COLO668 (cell line): ENCODE results near the gene TBXA2R.
A peak's percentile ranks its signal among the peaks of the same experiment; 100 is the strongest.

ENCODE experiments used
- DNase-seq: peaks from one replicate; lab custom pipeline; 2025; ENCODE audit not compliant: unreplicated experiment; lab: John Stamatoyannopoulos, UW

Gene TBXA2R

DNA sequence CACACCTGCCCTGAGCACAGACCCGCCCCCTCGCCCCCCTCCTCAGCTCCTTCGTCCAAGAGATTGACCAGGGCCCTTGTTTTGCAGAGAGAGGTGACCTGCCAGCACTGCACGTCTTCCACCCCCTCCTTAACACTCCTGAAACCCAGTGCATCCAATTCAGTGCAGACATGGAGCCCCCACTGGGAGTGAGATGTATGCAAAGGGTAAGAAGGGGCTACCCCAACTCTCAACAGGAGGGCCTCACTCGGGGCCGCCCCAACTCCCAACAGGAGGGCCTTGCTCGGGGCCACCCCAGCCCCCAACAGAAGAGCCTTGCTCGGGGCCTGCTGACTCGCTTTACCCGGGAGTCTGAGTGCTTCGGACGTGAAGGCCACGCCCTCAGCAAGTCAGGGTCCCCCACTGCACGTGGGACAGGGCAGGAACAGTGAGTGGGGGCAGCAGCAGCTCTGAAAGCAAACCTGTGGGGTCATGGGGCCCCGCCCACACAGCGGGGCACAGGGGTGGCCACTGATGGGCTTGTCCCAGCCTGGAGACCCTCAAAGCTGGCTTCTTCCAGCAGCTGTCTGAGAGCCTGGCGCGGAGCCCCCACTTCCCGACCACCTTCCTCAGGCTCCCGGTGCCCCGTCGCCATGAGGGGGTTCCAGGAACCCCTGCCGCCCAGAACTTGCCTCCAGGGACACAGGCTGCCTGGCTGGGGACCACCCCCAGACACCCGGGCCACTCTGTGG is 14.3 kb upstream of the TBXA2R start:
- DNase-seq: no peak

- DNase-seq: no peak
These were observed 13.6 kb upstream of the TBXA2R start for GRCh38 chr19:3620145-3620816.

GRCh38 chr19:3619631-3620012 is 12.9 kb upstream of the TBXA2R start:
- DNase-seq: no peak

DNA sequence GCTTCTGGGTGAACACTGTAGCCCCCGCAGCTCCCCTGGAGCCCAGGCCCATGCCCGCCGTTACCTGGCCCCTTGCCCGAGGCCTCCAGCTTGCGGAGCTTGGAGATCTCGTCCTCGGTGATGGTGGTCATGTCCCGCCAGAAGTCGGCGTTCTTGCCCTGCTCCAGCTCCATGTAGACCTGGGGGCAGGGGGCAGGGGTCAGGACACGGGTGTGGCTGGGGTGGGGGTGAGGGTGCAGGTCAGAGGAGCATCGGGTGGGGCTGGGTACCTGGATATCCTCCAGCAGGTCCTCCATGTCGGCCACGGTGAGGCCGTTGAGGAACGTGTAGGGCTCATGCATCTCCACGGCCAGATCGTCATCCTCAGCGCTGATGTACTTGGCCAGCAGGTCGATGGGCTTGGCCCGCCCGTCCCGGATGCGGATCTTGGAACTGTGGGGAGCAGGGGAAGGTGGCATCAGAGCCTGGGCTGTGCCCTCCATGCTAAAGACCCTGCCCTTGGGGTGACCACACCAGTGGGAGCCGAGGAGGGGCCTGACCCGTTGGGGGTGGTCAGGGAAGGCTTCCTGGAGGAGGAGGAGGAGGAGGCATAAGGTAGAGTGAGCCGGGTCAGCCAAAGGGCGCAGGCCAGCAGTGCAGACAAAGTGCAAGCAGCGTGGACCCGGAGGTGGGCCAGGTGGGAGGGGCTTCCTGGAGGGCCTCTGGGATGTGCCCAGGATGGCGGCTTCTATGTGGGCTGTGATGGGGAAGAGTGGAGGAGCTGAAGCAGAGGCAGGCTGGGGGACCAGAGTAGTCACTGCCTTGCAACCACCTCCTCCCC is 12.3 kb upstream of the TBXA2R start:
- DNase-seq: no peak

DNA sequence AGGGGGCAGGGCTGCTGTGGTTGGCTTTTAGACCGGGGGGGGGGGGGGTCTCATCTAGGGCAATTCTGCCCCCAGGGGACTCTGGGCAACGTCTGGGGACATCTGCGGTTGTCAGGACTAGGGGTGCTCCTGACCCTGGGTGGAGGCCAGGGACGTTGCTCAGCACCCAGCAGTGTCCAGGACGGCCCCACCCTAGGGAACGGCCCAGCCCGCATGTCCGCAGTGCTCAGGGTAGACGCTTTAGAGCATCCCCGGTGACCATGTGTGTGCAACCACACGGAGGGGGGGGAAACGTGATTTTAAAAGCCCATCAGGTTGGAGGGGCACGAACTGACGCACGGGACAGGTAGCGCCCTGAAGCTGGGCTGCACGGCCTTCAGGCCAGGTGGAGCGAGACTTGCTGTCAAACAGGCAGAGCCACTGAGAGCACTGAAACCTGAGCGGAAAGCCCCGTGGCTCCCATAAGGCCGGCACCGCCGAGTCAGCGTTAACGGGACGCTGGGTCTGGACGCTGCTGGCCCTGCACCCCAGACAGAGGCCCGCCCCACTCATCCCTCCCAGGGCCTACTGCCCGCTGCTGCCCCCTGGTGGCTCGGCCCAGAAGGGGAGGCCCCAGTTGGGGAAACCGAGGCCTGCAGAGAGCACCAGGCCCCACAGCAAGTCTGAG is 11.6 kb upstream of the TBXA2R start:
- peak; percentile 17 for DNase-seq

- DNase-seq: no peak
These were observed 10.8 kb upstream of the TBXA2R start for GRCh38 chr19:3617463-3617862.

GRCh38 chr19:3615524-3616135 is 9.0 kb upstream of the TBXA2R start:
- DNase-seq: no peak

DNA sequence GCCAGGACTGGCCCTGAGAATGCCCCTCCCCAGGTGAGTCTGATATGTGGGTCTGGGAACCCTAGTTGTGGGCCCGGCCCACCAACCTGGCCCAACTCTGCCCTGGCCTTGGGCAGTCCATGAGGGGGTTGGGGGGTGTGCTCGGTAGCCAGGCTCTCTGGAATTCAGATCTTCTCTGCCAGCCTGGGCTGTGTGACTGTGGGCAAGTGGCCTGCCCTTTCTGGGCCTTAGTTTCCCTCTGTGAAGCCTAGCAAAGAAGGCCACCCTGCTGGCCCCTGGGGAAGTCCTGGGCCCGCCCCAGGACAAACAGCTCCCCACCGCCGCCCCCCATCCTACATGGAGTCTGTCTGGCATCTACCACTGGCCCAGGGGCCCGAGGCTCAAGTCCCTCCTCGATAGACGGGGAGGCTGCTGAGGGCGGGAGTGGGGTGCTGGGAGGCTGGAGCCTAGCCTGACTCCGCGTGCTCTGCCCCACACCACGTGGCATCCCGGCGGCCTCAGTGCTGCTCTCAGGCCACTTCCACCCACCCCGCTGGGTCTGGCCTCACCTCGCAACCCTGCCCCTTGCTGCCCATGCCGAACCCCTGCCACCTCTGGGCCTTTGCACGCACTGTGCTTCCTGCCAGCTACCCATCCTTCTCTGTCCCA is 8.3 kb upstream of the TBXA2R start:
- no peak for DNase-seq

GRCh38 chr19:3613818-3614661 is 7.4 kb upstream of the TBXA2R start:
- no peak for DNase-seq

- no peak for DNase-seq
These were observed 6.4 kb upstream of the TBXA2R start for GRCh38 chr19:3612901-3613741.

DNA sequence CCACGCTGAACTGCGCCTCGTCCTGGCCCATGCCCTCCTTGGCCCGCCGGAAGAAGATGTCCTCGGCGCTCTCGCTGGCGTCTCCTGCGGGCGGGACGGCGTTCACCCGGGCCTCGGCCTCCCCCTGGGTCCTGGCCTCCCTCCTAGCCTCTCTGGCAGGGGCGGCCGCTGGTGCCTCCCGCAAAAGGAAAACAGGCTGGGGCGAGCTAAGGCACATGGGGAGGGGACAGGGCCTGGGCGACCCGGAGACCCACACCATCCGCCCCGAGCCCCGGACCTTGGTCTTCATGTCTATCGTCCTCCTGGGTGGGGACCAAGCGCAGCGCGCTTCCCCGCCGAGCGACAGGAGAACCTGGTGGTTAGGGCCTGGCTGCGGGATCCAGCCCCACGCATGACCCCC is 5.7 kb upstream of the TBXA2R start:
- no peak for DNase-seq

- DNase-seq: no peak
These were observed 5.2 kb upstream of the TBXA2R start for GRCh38 chr19:3611841-3612240.

DNA sequence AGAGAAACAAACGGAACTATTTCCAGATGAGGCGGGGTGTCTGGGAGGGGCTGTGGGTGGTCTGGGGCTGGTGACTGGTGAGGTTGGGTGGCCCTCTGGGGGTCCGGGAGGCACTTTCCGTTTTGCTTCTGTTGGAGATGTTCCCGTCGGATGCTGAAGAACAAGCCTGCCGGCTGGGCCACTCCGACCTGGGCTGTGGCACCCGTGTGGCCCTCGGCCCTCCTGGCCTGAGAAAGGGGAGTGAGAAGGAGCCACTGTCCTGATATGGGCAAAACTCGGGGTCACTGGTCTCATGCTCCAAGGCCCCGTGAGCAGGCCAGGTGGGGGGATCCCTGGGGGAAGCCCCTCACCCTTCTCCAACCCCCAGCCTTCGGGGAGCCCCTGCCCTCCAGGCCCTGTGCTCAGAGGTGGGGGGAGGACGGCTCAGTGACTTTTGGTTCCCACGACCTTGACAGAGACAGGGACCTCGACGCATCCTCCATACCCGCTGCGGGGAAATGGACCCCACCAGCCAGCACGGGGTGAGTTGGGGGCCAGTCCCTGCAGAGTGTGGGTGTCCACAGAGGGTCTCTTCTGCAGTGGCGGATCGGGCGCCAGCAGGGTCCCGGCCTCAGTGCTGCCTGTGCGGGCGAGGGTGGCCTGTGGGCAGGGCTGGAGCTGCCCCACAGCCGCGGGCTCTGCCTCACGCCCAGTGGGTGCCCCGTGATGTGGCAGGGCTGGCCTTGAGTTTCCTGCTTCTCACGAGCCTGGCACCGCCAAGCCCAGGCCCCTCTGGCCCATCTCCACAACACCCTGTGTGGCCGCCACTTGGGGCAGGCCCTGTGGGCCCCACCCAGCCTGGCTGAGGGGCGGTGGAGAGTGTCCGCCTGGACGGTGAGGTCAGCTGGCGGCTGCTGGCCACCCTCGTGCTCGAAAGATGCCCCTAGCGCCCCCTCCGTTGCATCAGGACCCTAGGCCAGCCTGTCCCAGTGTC is 4.4 kb upstream of the TBXA2R start:
- DNase-seq: no peak

- no peak for DNase-seq
These were observed 3.4 kb upstream of the TBXA2R start for GRCh38 chr19:3609779-3610719.

DNA sequence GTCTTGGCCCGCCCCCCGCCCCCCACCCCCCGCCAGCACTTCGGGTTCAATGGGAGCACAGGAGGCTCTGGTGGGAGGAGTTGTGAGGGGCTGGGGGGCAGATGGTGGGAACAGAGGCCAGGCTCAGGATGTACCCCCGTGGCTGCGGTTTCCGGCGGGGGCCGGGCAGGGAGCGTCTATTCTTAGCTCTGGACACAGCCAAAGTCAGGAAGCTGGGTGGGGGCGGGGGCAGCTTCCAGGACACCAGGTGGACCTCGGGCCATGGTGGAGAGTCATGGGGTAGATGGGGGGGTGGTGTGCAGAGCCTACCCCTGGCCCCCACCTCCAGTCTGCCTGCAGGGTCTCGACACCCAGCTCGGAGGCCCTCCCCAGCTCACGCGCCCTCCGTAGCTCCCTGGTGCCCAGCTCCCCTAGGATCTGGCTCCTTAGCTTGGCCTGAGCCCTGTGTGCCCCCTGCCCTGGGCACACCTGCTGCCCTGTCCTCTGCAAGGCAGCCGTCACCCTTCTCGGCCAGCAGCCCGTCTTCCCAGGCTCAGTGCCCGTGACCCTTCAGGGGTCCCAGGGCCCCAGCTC is 2.2 kb upstream of the TBXA2R start:
- DNase-seq: no peak

GRCh38 chr19:3608079-3608641 is 1.5 kb upstream of the TBXA2R start:
- DNase-seq: no peak
